ENCODE data around the gene MYO1A. TPM values are rescaled to one million over a fixed set of nuclear protein-coding genes. Genes with fewer than 3 reads are reported as not detected.
"Not testable (repeated sequence)": the region's sequence is repeated elsewhere in the genome, so short reads cannot be mapped to it uniquely, and the experiment has no call there.

The MYO1A gene
- total and polyA plus RNA-seq, 2 donors (not counting 1 experiment from before 2014, with no cell fraction given), result 0.55 to 1.3 TPM

DNA sequence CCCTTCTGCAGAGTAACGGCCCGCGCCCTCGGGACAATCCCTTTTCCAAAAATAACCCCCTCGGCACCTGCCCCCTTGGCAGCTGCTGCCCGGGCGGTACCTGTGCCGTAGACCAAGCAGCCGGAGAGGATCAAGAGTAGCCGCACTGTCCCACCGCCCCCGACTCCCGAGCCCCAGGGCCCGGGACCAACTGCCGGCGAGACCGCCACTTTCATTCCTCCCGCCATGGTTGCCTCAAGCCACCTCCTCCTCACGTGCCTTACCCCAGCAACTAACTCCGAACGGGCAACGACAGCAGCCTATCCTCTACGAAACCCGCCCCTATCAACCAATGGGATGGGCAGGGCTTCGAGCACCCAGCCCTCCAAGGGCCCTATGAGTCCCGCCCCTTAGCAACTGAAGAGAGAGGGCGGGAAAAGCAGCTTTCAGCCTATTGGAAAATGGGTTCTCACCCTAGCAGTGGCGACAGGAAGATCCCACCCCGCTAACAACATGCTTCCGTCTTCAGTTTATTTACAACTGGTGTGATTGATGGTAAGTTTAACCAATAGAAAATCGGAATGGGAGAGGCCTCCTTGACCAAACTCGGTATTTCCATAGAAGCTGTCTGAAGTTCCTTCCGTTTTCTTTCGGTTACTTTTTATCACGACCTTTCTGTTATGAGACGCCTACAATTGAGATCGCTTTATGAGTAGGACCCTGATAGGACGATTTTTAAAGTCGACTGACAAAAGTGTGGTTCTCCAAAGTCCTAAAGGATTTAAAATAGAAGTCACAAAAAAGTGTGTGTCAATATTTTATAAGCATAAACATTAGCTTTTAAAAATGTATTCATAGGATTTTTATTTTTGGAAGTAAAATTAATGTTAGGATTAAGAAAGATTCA lies 28.8 kb upstream of the MYO1A start, which contains the start of gene NEMP1:
Gene NEMP1 (minus strand): TSS at position 273 of the 886 bp plus-strand sequence. CDS start 46 bp downstream, at position 227.
- H3K4me1 Mint-ChIP-seq, result peaks cover 24% of the 10 kb centered on the region
- H3K9me3 Mint-ChIP-seq (ENCODE audit: insufficient read depth), result no peaks in the 10 kb centered on the region
- POLR2A ChIA-PET, result interaction anchor here (0.7 to 3.2 kb wide), 7 partner anchors 9 to 390 kb away, joined by 4 to 57 read pairs (median 6); partner anchors contain the start of genes NAB2, PTGES3 and STAT6
- TF ChIP-seq, protein P1, sequence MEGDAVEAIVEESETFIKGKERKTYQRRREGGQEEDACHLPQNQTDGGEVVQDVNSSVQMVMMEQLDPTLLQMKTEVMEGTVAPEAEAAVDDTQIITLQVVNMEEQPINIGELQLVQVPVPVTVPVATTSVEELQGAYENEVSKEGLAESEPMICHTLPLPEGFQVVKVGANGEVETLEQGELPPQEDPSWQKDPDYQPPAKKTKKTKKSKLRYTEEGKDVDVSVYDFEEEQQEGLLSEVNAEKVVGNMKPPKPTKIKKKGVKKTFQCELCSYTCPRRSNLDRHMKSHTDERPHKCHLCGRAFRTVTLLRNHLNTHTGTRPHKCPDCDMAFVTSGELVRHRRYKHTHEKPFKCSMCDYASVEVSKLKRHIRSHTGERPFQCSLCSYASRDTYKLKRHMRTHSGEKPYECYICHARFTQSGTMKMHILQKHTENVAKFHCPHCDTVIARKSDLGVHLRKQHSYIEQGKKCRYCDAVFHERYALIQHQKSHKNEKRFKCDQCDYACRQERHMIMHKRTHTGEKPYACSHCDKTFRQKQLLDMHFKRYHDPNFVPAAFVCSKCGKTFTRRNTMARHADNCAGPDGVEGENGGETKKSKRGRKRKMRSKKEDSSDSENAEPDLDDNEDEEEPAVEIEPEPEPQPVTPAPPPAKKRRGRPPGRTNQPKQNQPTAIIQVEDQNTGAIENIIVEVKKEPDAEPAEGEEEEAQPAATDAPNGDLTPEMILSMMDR (IDR thresholded peaks at IDR 0.05), result no peak
- no peak for TF ChIP-seq EZH2 (IDR thresholded peaks at IDR 0.05; ENCODE audit: borderline replicate concordance, insufficient read depth, low read depth, low read length, poor library complexity, severe bottlenecking)
- no peaks in the 10 kb centered on the region for H3K27me3 Mint-ChIP-seq
- Histone ChIP-seq H3K36me3 (replicated peaks in 1 of 2; ENCODE audit: control extremely low read depth in 1 of 2, control insufficient read depth in 1 of 2, extremely low read depth in 1 of 2, insufficient read depth in 2 of 2, low read length in 1 of 2) (no peaks in the 10 kb centered on the region), H3K27me3 (replicated peaks in 1 of 4; ENCODE audit: control extremely low read depth in 1 of 4, control insufficient read depth in 3 of 4, insufficient read depth in 4 of 4, low read length in 3 of 4) (no peaks in the 10 kb centered on the region), H3K4me1 (ENCODE audit: control insufficient read depth in 2 of 2, insufficient read depth in 2 of 2, low read length in 2 of 2) (peaks cover 7 to 18% of the 10 kb centered on the region in 2 donors), H2AFZ (ENCODE audit: insufficient read depth, low read depth, low read length, poor library complexity, severe bottlenecking) (peak within 1 kb of the TSS; percentile 85), H3K4me2 (replicated peaks; ENCODE audit: low read depth, low read length, poor library complexity, severe bottlenecking) (peak within 1 kb of the TSS; percentile 85), H3K9ac (ENCODE audit: low read length) (peak within 1 kb of the TSS; percentile 81), H3K79me2 (ENCODE audit: control insufficient read depth, insufficient read depth, low read length) (peaks cover 33% of the 10 kb centered on the region), H3K27ac (ENCODE audit: low read length in 2 of 2) (peak within 1 kb of the TSS; percentile 75 to 89), H4K20me1 (ENCODE audit: control insufficient read depth, insufficient read depth, low read length, poor library complexity, severe bottlenecking) (peaks cover 6% of the 10 kb centered on the region), H3K4me3 (ENCODE audit: control extremely low read depth in 1 of 5, extremely low read depth in 1 of 5, insufficient read depth in 1 of 5, low read depth in 2 of 5, low read length in 4 of 5) (peak within 1 kb of the TSS; percentile 55 to 97 (median 87)), H3K9me3 (ENCODE audit: control extremely low read depth in 1 of 3, control insufficient read depth in 2 of 3, insufficient read depth in 1 of 3, low read length in 2 of 3) (no peaks in the 10 kb centered on the region)
- H3K27ac Mint-ChIP-seq, result peak within 1 kb of the TSS; percentile 84
- intact Hi-C loops (cut with micrococcal nuclease), result loop anchor here (1.0 to 10.0 kb wide), 7 partner anchors 9 to 924 kb away; partner anchors contain the start of genes MYL6, MYL6B, SHMT2 and STAT6
- DNase-seq (peak; percentile 99), ATAC-seq (ENCODE audit: low read depth) (peak; percentile 97)
- 0% methylated on average over 23 of the region's 39 CpGs for WGBS (ENCODE audit: insufficient coverage)
- peak within 1 kb of the TSS; percentile 89 for H3K4me3 Mint-ChIP-seq
- CTCF ChIA-PET, result interaction anchor here (1.0 to 20.9 kb wide), 11 partner anchors 9 to 321 kb away, joined by 3 to 420 read pairs (median 7); partner anchors contain the start of genes NAB2 and STAT6

DNA sequence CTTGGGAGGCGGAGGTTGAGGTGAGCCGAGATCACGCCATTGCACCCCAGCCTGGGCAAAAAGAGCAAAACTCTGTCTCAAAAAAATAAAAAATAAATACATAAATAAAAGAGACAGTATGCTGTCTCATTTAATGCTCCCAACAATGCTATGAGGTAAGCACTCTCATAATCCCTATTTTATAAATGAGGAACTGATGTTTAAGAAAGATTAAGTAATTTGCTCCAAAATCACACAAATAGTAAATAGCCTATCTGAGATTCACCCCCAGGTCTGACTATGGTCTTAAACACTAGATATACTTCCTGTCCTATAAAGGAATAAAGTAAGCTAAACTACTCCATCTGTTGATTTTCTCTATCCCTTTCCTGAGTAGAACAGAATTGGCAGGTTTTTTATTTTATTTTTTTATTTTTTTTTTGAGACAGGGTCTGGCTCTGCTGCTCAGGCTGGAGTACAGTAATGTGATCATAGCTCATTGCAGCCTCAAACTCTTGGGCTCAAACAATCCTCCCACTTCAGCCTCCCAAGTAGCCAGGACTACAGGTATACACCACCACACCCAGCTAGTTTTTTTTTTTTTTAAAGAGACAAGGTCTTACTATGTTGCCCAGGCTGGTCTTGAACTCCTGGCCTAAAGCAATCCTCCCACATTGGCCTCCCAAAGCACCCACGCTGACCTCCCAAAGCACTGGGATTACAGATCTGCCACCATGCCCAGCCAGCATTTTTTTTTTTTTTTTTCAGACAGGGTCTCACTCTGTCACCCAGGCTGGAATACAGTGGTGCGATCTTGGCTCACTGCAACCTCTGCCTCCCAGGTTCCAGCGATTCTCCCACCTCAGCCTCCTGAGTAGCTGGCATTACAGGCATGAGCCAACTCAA lies 23.9 kb upstream of the MYO1A start:
- ChIA-PET POLR2A (interaction anchor here (0.7 to 2.2 kb wide), 6 partner anchors 14 to 683 kb away, joined by 3 to 15 read pairs (median 8); partner anchors contain the start of gene NAB2), CTCF (interaction anchor here (0.6 to 20.9 kb wide), 10 partner anchors 8 to 169 kb away, joined by 3 to 420 read pairs (median 6); partner anchors contain the start of genes LRP1, NAB2 and STAT6)
- H4K20me1 ChIP-seq (ENCODE audit: control insufficient read depth, insufficient read depth, low read length, poor library complexity, severe bottlenecking); H3K4me2 ChIP-seq (replicated peaks; ENCODE audit: low read depth, low read length, poor library complexity, severe bottlenecking); H3K27me3 ChIP-seq (replicated peaks in 1 of 4; ENCODE audit: control extremely low read depth in 1 of 4, control insufficient read depth in 3 of 4, insufficient read depth in 4 of 4, low read length in 3 of 4); H3K4me3 ChIP-seq (ENCODE audit: control extremely low read depth in 1 of 5, extremely low read depth in 1 of 5, insufficient read depth in 1 of 5, low read depth in 2 of 5, low read length in 4 of 5); H3K9me3 Mint-ChIP-seq (ENCODE audit: insufficient read depth); H3K27me3 Mint-ChIP-seq; H3K9ac ChIP-seq (ENCODE audit: low read length); H3K27ac ChIP-seq (ENCODE audit: low read length in 2 of 2); DNase-seq; H2AFZ ChIP-seq (ENCODE audit: insufficient read depth, low read depth, low read length, poor library complexity, severe bottlenecking); H3K9me3 ChIP-seq (ENCODE audit: control extremely low read depth in 1 of 3, control insufficient read depth in 2 of 3, insufficient read depth in 1 of 3, low read length in 2 of 3); H3K4me3 Mint-ChIP-seq; ATAC-seq (ENCODE audit: low read depth): not testable (repeated sequence)
- peaks cover 58% of the 10 kb centered on the region for H3K79me2 ChIP-seq (ENCODE audit: control insufficient read depth, insufficient read depth, low read length)
- peaks cover 11 to 31% of the 10 kb centered on the region in 2 donors for H3K4me1 ChIP-seq (ENCODE audit: control insufficient read depth in 2 of 2, insufficient read depth in 2 of 2, low read length in 2 of 2)
- WGBS (ENCODE audit: insufficient coverage), result 100% methylated on average over 1 of the region's 6 CpGs
- H3K36me3 ChIP-seq (replicated peaks in 1 of 2; ENCODE audit: control extremely low read depth in 1 of 2, control insufficient read depth in 1 of 2, extremely low read depth in 1 of 2, insufficient read depth in 2 of 2, low read length in 1 of 2), result peaks cover 8 to 24% of the 10 kb centered on the region in 2 experiments
- peak overlapping the region; percentile 59 for H3K27ac Mint-ChIP-seq
- H3K4me1 Mint-ChIP-seq, result peaks cover 34% of the 10 kb centered on the region
- intact Hi-C loops (cut with micrococcal nuclease), result loop anchor here (10.0 kb wide), 1 partner anchor 919 kb away; the partner anchor contains the start of genes MYL6 and MYL6B

Data from B cell (primary cell).